Measurements from ENCODE around the gene TPT1. TPM values are rescaled to one million over a fixed set of nuclear protein-coding genes. Genes with fewer than 3 reads are reported as not detected.

Gene TPT1
- total and polyA plus RNA-seq, 9 donors, result 4,694 to 14,373 (median 7,045) TPM

- 85 to 91% (median 86%) methylated on average over 4 of the region's 4 CpGs for WGBS, 3 donors
- no peak overlapping the region for H3K4me3 ChIP-seq
- peaks cover 3% of the 10 kb centered on the region for H3K4me1 ChIP-seq (ENCODE audit: insufficient read depth)
- TF ChIP-seq EP300 (IDR thresholded peaks at IDR 0.05) (no peak), CTCF (IDR thresholded peaks at IDR 0.05) (no peak), POLR2A (IDR thresholded peaks at IDR 0.05) (no peak)
- H3K36me3 ChIP-seq, result no peaks in the 10 kb centered on the region
- no peaks in the 10 kb centered on the region for H3K27me3 ChIP-seq
- intact Hi-C loops (cut with DNase I), result no loop called here
- H3K9me3 ChIP-seq, result no peaks in the 10 kb centered on the region
- H3K27ac ChIP-seq, result no peak overlapping the region
- DNase-seq, result no peak
Measured at GRCh38 chr13:45369116-45369515, 28.1 kb upstream of the TPT1 start.

GRCh38 chr13:45368571-45368970, 27.6 kb upstream of the TPT1 start:
- Histone ChIP-seq H3K4me1 (ENCODE audit: insufficient read depth) (peaks cover 3% of the 10 kb centered on the region), H3K27me3 (no peaks in the 10 kb centered on the region), H3K9me3 (no peaks in the 10 kb centered on the region), H3K27ac (no peak overlapping the region), H3K36me3 (no peaks in the 10 kb centered on the region), H3K4me3 (no peak overlapping the region)
- DNase-seq, result no peak
- WGBS, 3 donors, result 41 to 64% (median 59%) methylated on average over 3 of the region's 3 CpGs
- no peak for TF ChIP-seq EP300 (IDR thresholded peaks at IDR 0.05)
- no peak for TF ChIP-seq POLR2A (IDR thresholded peaks at IDR 0.05)
- TF ChIP-seq CTCF (IDR thresholded peaks at IDR 0.05), result no peak
- intact Hi-C loops (cut with DNase I), result no loop called here

GRCh38 chr13:45368005-45368404, 27.0 kb upstream of the TPT1 start:
- no peak for TF ChIP-seq CTCF (IDR thresholded peaks at IDR 0.05)
- TF ChIP-seq EP300 (IDR thresholded peaks at IDR 0.05), result no peak
- no peak for TF ChIP-seq POLR2A (IDR thresholded peaks at IDR 0.05)
- no peaks in the 10 kb centered on the region for H3K9me3 ChIP-seq
- DNase-seq, result no peak
- no peaks in the 10 kb centered on the region for H3K27me3 ChIP-seq
- H3K4me1 ChIP-seq (ENCODE audit: insufficient read depth), result peaks cover 3% of the 10 kb centered on the region
- no peak overlapping the region for H3K4me3 ChIP-seq
- intact Hi-C loops (cut with DNase I), result no loop called here
- H3K36me3 ChIP-seq, result no peaks in the 10 kb centered on the region
- 80 to 86% (median 84%) methylated on average over 4 of the region's 4 CpGs for WGBS, 3 donors
- no peak overlapping the region for H3K27ac ChIP-seq

GRCh38 chr13:45367358-45367757, 26.4 kb upstream of the TPT1 start:
- Histone ChIP-seq H3K36me3 (no peaks in the 10 kb centered on the region), H3K4me3 (no peak overlapping the region), H3K27ac (no peak overlapping the region), H3K9me3 (no peaks in the 10 kb centered on the region), H3K4me1 (ENCODE audit: insufficient read depth) (peaks cover 3% of the 10 kb centered on the region), H3K27me3 (no peaks in the 10 kb centered on the region)
- intact Hi-C loops (cut with DNase I), result no loop called here
- no peak for TF ChIP-seq POLR2A (IDR thresholded peaks at IDR 0.05)
- no peak for TF ChIP-seq CTCF (IDR thresholded peaks at IDR 0.05)
- TF ChIP-seq EP300 (IDR thresholded peaks at IDR 0.05), result no peak
- 58 to 74% (median 64%) methylated on average over 2 of the region's 2 CpGs for WGBS, 3 donors
- DNase-seq, result peak in 1 of 5 donors; percentile 46

GRCh38 chr13:45365558-45365885, 24.5 kb upstream of the TPT1 start:
- TF ChIP-seq CTCF (IDR thresholded peaks at IDR 0.05), result no peak
- Histone ChIP-seq H3K4me1 (ENCODE audit: insufficient read depth) (no peaks in the 10 kb centered on the region), H3K9me3 (no peaks in the 10 kb centered on the region), H3K36me3 (no peaks in the 10 kb centered on the region), H3K27me3 (no peaks in the 10 kb centered on the region), H3K4me3 (no peak overlapping the region), H3K27ac (no peak overlapping the region)
- intact Hi-C loops (cut with DNase I), result no loop called here
- 95 to 98% (median 96%) methylated on average over 4 of the region's 4 CpGs for WGBS, 3 donors
- no peak for DNase-seq

All from ovary (tissue), 9 donors.